ENCODE results near the gene ACAP3. TPM values are rescaled to one million over a fixed set of nuclear protein-coding genes. Genes with fewer than 3 reads are reported as not detected.

ACAP3 gene
- total and polyA plus RNA-seq, 2 donors (not counting 3 experiments of a cell fraction or from before 2014, with no cell fraction given): 27.8 to 39.0 TPM

DNA sequence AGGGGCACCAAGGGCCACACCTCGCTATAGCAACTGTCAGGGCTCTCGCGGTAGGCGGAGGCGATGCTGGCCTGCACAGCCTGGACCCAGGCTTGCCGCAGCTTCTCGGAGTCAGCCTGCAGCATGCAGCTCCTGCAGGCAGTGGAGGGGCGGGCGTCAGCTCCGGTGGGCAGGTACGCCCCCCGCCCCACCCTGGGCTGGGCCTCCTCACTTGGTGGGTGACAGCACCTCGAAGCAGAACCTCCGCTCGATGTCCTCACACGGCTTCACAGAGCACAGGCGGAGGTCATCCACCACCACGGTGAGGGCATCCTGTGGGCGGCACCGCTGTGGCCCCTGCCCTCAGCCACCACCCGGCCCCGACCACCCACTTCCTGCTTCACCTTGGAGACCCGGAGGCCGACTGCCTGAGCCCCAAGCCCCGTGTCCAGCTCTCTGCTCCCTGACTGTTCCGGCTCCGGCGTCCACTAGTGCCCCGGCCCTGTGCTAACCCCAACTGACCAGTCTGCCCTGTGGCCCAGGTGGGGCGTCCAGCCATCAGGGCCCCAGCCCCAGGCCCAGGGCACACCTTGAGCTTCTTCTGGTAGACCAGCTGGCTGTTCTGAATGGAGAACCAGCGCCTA is 9.8 kb downstream of the ACAP3 start:
- dilution Hi-C loops (cut with MboI; ENCODE audit: extremely low pct_ligation_motif_present, low sequenced_read_pairs): no loop called here

GRCh38 chr1:1296070-1297061 is 11.4 kb downstream of the ACAP3 start:
- POLR2A ChIA-PET: no interaction called here
- Histone ChIP-seq H3K9me3 (replicated peaks; ENCODE audit: control insufficient read depth, insufficient read depth, low read length) (no peaks in the 10 kb centered on the region), H3K4me2 (ENCODE audit: insufficient read depth, low read length) (no peak overlapping the region), H2AFZ (ENCODE audit: low read depth, low read length) (no peak overlapping the region), H3K27me3 (ENCODE audit: control insufficient read depth in 2 of 2, insufficient read depth in 2 of 2, low read length in 2 of 2) (no peaks in the 10 kb centered on the region), H3K4me3 (replicated peaks in 1 of 3; ENCODE audit: insufficient read depth in 1 of 3, low read depth in 1 of 3, low read length in 3 of 3) (no peak overlapping the region), H4K20me1 (replicated peaks; ENCODE audit: control insufficient read depth, extremely low read depth, insufficient read depth, low read length) (no peaks in the 10 kb centered on the region), H3K79me2 (ENCODE audit: control insufficient read depth, insufficient read depth, low read length) (no peaks in the 10 kb centered on the region), H3K36me3 (ENCODE audit: control insufficient read depth in 2 of 2, extremely low read depth in 1 of 2, insufficient read depth in 2 of 2, low read length in 2 of 2) (no peaks in the 10 kb centered on the region), H3K4me1 (ENCODE audit: control insufficient read depth, extremely low read depth, insufficient read depth, low read length) (no peaks in the 10 kb centered on the region), H3K27ac (ENCODE audit: insufficient read depth, low read depth, low read length) (no peak overlapping the region), H3K9me1 (replicated peaks; ENCODE audit: control insufficient read depth, extremely low read depth, insufficient read depth, low read length) (no peaks in the 10 kb centered on the region), H3K9ac (replicated peaks; ENCODE audit: extremely low read depth, insufficient read depth, low read length) (no peak overlapping the region)
- DNase-seq (ENCODE audit: low read depth, low spot score) (no peak), FAIRE-seq (no peak)
- CTCF ChIA-PET: no interaction called here
- dilution Hi-C loops (cut with MboI; ENCODE audit: extremely low pct_ligation_motif_present, low sequenced_read_pairs) (no loop called here), intact Hi-C loops (cut with micrococcal nuclease) (no loop called here)
- no TSS peak for BruUV-seq (replicated peaks)
- TF ChIP-seq MYC (IDR thresholded peaks at IDR 0.05; ENCODE audit: low read depth, low read length) (no peak), JUN (IDR thresholded peaks at IDR 0.05; ENCODE audit: borderline replicate concordance, insufficient read depth, insufficient read length, low read depth) (no peak), POLR2AphosphoS5 (IDR thresholded peaks at IDR 0.05; ENCODE audit: insufficient read depth, low read depth, low read length) (no peak), POLR2A (IDR thresholded peaks at IDR 0.05; ENCODE audit: low read depth, low read length) (no peak), FOS (IDR thresholded peaks at IDR 0.05; ENCODE audit: borderline replicate concordance, insufficient read depth, low read length) (no peak), GATA2 (IDR thresholded peaks at IDR 0.05; ENCODE audit: insufficient read depth, insufficient read length, low read depth, low read length) (no peak), EZH2 (IDR thresholded peaks at IDR 0.05; ENCODE audit: borderline replicate concordance, low read depth, low read length, severe bottlenecking) (no peak)
- TF ChIP-seq, protein P1, sequence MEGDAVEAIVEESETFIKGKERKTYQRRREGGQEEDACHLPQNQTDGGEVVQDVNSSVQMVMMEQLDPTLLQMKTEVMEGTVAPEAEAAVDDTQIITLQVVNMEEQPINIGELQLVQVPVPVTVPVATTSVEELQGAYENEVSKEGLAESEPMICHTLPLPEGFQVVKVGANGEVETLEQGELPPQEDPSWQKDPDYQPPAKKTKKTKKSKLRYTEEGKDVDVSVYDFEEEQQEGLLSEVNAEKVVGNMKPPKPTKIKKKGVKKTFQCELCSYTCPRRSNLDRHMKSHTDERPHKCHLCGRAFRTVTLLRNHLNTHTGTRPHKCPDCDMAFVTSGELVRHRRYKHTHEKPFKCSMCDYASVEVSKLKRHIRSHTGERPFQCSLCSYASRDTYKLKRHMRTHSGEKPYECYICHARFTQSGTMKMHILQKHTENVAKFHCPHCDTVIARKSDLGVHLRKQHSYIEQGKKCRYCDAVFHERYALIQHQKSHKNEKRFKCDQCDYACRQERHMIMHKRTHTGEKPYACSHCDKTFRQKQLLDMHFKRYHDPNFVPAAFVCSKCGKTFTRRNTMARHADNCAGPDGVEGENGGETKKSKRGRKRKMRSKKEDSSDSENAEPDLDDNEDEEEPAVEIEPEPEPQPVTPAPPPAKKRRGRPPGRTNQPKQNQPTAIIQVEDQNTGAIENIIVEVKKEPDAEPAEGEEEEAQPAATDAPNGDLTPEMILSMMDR (IDR thresholded peaks at IDR 0.05; ENCODE audit: extremely low read depth in 1 of 2, insufficient read depth in 1 of 2, low read depth in 1 of 2, low read length in 2 of 2): no peak
- TF ChIP-seq, protein P2, sequence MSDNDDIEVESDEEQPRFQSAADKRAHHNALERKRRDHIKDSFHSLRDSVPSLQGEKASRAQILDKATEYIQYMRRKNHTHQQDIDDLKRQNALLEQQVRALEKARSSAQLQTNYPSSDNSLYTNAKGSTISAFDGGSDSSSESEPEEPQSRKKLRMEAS (IDR thresholded peaks at IDR 0.05; ENCODE audit: insufficient read depth, insufficient read length): no peak

More for the DNA sequence above, 9.8 kb downstream of the ACAP3 start:
- POLR2A ChIA-PET: no interaction called here
- Histone ChIP-seq H3K9me3 (replicated peaks; ENCODE audit: control insufficient read depth, insufficient read depth, low read length) (no peaks in the 10 kb centered on the region), H3K4me2 (ENCODE audit: insufficient read depth, low read length) (no peak overlapping the region), H4K20me1 (replicated peaks; ENCODE audit: control insufficient read depth, extremely low read depth, insufficient read depth, low read length) (no peaks in the 10 kb centered on the region), H3K27ac (ENCODE audit: insufficient read depth, low read depth, low read length) (no peak overlapping the region), H3K4me1 (ENCODE audit: control insufficient read depth, extremely low read depth, insufficient read depth, low read length) (no peaks in the 10 kb centered on the region), H3K27me3 (ENCODE audit: control insufficient read depth in 2 of 2, insufficient read depth in 2 of 2, low read length in 2 of 2) (no peaks in the 10 kb centered on the region), H3K4me3 (replicated peaks in 1 of 3; ENCODE audit: insufficient read depth in 1 of 3, low read depth in 1 of 3, low read length in 3 of 3) (no peak overlapping the region), H3K9ac (replicated peaks; ENCODE audit: extremely low read depth, insufficient read depth, low read length) (no peak overlapping the region), H3K9me1 (replicated peaks; ENCODE audit: control insufficient read depth, extremely low read depth, insufficient read depth, low read length) (no peaks in the 10 kb centered on the region), H3K36me3 (ENCODE audit: control insufficient read depth in 2 of 2, extremely low read depth in 1 of 2, insufficient read depth in 2 of 2, low read length in 2 of 2) (no peaks in the 10 kb centered on the region), H2AFZ (ENCODE audit: low read depth, low read length) (no peak overlapping the region), H3K79me2 (ENCODE audit: control insufficient read depth, insufficient read depth, low read length) (no peaks in the 10 kb centered on the region)
- DNase-seq (ENCODE audit: low read depth, low spot score): no peak
- TF ChIP-seq GATA2 (IDR thresholded peaks at IDR 0.05; ENCODE audit: insufficient read depth, insufficient read length, low read depth, low read length): no peak
- TF ChIP-seq FOS (IDR thresholded peaks at IDR 0.05; ENCODE audit: borderline replicate concordance, insufficient read depth, low read length): no peak
- TF ChIP-seq, protein P2 (IDR thresholded peaks at IDR 0.05; ENCODE audit: insufficient read depth, insufficient read length): no peak
- TF ChIP-seq EZH2 (IDR thresholded peaks at IDR 0.05; ENCODE audit: borderline replicate concordance, low read depth, low read length, severe bottlenecking): no peak
- BruUV-seq (replicated peaks): no TSS peak
- FAIRE-seq: no peak
- intact Hi-C loops (cut with micrococcal nuclease): no loop called here
- CTCF ChIA-PET: no interaction called here

Measured in endothelial cell of umbilical vein (primary cell).